NCI-H2081 treated with DMSO at 0.1 percent for 48 hours (cell line): Measurements from ENCODE around the gene STK32A.
A peak's percentile ranks its signal among the peaks of the same experiment; 100 is the strongest.

Source experiments
- DNase-seq: peaks from one replicate; lab custom pipeline; 2025; lab: John Stamatoyannopoulos, UW

STK32A gene

DNA sequence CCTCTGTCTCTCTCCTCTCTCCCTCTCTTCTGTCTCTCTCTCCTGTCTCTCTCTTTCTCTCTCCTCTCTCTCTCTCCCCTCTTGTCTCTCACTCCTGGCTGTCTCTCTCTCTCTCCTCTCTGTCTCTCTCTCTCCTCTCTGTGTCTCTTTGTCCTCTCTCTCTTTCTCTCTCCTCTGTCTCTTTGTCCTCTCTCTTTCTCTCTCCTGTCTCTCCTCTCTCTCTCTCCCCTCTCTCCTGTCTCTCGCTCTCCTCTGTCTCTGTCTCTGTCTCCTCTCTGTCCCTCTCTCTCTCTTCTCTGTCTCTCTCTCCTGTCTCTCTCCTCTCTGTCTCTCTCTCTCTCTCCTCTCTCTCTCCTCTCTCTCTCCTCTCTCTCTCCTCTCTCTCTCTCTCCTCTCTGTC, 25.0 kb downstream of the STK32A start:
- no peak for DNase-seq

- DNase-seq: no peak
Measured at GRCh38 chr5:147267082-147267832, 32.4 kb downstream of the STK32A start.

- no peak for DNase-seq
Measured at GRCh38 chr5:147276497-147276896, 41.7 kb downstream of the STK32A start.

- DNase-seq: no peak
Measured at GRCh38 chr5:147286296-147286695, 51.5 kb downstream of the STK32A start.

DNA sequence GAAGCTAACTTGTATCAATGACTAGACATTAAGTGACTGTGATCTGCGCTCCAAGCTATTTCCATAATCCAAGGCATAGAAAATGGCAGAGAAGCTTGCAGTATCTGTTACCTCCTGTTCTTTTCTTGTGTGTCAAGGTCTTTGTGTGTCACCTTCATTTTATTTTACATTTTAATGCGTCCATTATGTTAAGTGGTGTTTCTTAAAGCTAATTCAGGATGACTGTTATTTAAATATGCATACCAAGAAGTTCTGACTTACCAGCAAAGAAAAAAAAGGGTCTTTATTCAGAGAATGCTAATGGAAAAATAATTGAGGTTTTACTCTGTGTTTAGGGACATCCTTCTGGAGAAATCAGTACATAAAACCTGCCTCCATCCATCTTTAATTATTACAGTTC, 52.3 kb downstream of the STK32A start:
- DNase-seq: no peak

- DNase-seq: no peak
Measured at GRCh38 chr5:147290261-147290660, 55.4 kb downstream of the STK32A start.

DNA sequence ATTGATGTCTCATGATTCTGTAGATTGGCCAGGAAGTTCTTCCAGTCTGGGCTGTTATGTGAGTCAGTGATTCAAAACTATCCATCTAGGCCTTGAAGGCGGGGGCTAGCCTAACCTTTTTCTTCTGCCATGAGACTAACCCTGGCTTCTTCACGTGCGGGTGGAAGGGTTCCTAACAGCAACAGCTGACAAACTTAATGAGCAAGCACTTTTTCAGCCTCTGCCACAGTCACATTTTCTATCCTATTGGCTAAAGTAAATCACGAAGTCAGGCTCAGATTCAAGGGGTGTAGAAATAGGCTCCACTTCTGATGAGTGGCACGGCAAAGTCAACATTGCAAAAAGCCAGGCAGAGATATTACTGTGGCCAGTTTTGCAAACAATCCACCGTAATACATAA, 68.4 kb downstream of the STK32A start:
- no peak for DNase-seq

DNA sequence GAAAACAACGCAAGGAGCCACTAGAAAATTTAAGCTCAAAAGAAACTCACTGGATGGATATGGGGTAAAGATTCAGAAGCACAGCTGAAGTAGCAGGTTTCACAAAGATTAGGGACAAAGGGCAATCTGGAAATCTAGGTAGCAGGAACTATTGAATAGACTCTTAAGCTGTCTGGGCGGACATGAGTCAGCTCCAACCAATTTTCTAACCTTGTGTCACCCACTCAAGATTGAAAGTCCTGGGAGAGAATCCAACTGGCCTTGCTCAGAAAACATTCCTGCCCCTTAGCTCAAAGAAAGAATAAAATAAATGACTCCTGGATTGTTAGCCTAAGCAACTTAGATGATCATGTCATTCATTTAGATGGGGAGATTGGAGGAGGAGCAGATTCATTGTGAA, 69.2 kb downstream of the STK32A start:
- no peak for DNase-seq

GRCh38 chr5:147305147-147305546, 70.3 kb downstream of the STK32A start:
- DNase-seq: no peak

GRCh38 chr5:147306351-147306750, 71.5 kb downstream of the STK32A start:
- no peak for DNase-seq

GRCh38 chr5:147307170-147307569, 72.3 kb downstream of the STK32A start:
- DNase-seq: no peak

GRCh38 chr5:147309621-147310020, 74.8 kb downstream of the STK32A start:
- DNase-seq: no peak

GRCh38 chr5:147310059-147310704, 75.4 kb downstream of the STK32A start:
- DNase-seq: peak; percentile 36

- no peak for DNase-seq
Measured at GRCh38 chr5:147317978-147318684, 83.3 kb downstream of the STK32A start.

- DNase-seq: peak; percentile 16
Measured at GRCh38 chr5:147321569-147321968, 86.7 kb downstream of the STK32A start.

DNA sequence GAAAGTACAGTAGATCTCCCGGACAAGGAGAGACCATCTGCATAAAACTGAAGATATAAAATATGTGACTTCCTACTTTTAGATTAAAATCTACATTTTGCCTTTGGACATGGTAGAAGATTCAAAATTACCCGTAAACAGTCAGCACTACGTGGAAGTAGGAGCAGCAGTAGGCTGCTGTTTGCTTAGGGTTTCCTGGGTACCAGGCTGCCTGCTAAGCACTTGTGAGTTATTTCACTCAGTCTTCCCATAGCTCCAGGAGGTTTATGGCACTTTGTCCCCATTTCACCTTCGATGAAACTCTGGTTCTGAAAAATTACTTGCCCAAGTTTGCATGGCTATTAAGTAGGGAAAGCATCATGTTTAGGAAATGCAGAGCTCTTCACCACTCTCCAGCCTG, 92.6 kb downstream of the STK32A start:
- DNase-seq: no peak

DNA sequence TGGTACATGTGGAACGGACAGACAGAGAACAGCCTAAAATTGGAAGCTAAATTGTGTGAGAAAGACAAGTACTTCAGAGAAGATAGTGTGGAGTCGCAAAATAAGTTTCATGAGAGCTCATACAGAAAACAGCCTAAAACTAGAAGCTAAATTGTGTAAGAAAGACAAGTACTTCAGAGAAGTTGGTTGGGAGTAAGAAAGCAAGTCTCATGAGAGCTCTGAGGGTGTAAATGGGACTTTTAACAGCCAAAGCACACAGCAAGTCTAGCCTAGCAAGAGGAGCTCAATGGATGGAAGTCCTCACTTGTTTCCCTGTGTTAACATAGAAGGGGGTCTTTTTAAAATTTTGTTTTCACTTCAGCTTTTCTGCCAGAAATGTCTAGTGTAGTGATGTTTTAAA, 93.1 kb downstream of the STK32A start:
- DNase-seq: no peak

- DNase-seq: peak; percentile 18
Measured at GRCh38 chr5:147332658-147333057, 97.8 kb downstream of the STK32A start.

- DNase-seq: no peak
Measured at GRCh38 chr5:147336876-147337275, 102.0 kb downstream of the STK32A start.

DNA sequence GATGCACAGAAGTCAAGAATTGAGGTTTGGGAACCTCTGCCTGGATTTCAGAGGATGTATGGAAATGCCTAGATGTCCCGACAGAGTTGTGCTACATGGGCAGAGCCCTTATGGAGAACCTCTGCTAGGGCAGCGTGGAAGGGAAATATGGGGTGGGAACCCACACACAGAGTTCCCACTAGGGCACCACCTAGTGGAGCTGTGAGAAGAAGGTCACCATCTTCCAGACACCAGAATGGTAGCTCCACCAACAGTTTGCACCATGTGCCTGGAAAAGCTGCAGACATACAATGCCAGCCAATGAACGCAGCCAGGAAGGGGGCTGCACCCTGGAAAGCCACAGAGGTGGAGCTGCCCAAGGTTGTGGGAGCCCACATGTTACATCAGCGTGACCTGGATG, 104.5 kb downstream of the STK32A start:
- no peak for DNase-seq

- DNase-seq: no peak
Measured at GRCh38 chr5:147340941-147341340, 106.1 kb downstream of the STK32A start.

GRCh38 chr5:147341345-147341744, 106.5 kb downstream of the STK32A start:
- no peak for DNase-seq

DNA sequence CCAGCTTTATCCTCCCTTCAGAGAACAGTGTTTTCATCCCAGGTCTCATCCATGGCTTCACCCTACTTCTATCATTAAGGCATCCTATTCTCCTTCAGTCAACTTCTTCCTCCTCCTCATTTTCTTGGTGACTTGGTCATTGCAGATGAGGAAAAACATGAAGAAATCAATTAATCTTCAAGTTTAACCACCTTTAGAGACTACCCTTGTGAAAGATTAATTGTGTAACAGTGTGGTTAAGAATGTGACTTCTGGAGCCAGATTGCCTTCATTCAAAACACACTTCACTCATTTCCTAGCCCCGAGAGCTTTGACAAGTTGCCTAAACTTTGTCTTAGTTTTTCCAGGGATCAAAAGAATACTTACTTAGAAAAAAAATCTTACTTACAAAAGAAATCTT, 110.0 kb downstream of the STK32A start:
- no peak for DNase-seq
